Measurements from ENCODE around the gene HOXD4. TPM values are rescaled to one million over a fixed set of nuclear protein-coding genes. Genes with fewer than 3 reads are reported as not detected.

The HOXD4 gene
- total RNA-seq, 1 experiment from 2014 or later, result 0.61 TPM

DNA sequence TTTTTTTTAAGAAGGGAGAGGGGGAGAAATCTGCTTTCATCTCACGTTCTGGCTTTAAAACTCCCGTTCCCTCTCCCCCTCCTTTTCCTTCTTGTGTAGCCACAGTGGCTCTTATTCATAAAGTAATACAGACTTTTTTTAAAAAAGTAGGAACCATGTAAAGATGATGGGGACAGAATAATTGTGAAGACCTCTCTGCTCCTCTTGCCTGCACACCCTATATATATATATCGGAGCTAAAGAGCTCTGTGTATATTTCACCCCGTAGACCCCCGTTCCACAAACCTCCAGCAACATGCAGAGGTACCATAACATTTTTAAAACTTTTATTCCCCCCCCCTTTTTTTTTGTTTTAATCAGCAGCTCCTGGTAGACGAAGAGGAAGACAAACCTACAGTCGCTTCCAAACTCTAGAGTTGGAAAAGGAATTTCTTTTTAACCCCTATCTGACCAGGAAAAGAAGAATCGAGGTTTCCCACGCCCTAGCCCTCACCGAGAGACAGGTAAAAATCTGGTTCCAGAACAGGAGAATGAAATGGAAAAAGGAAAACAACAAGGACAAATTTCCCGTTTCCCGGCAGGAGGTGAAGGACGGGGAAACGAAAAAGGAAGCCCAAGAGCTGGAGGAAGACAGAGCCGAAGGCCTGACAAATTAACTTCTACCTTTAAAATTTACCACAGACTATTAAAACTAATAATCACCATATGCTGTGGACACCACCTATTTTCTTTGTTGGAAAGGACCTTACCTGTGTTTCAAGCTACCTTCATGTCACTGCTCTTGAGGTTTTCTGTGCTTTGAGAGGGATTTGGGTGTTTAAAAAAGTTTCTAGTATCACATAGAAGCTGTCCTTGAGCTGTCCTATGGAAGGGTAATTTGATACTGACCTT, 20.1 kb upstream of the HOXD4 start:
- H4K20me1 ChIP-seq (ENCODE audit: insufficient read depth), result no peaks in the 10 kb centered on the region
- CTCF ChIA-PET, result interaction anchor here (0.6 to 3.7 kb wide), 9 partner anchors 9 to 523 kb away, joined by 3 to 19 read pairs (median 4); no protein-coding TSS in a partner anchor
- no peak for DNase-seq (ENCODE audit: low read depth, low spot score)
- H3K79me2 ChIP-seq (ENCODE audit: insufficient read depth, low read length), result no peaks in the 10 kb centered on the region
- TF ChIP-seq TCF7L2 (IDR thresholded peaks at IDR 0.05; ENCODE audit: borderline replicate concordance, extremely low read depth, insufficient read depth, insufficient read length) (no peak), SRF (IDR thresholded peaks at IDR 0.05; ENCODE audit: low read depth) (no peak), SIN3A (IDR thresholded peaks at IDR 0.05; ENCODE audit: low read depth) (no peak), EGR1 (IDR thresholded peaks at IDR 0.05; ENCODE audit: low read depth) (no peak), JUND (IDR thresholded peaks at IDR 0.05) (no peak), RAD21 (IDR thresholded peaks at IDR 0.05; ENCODE audit: low read depth) (no peak), ELF1 (IDR thresholded peaks at IDR 0.05; ENCODE audit: borderline replicate concordance, low read depth) (no peak), POLR2A (IDR thresholded peaks at IDR 0.05; ENCODE audit: borderline replicate concordance, extremely low read depth, insufficient read depth, insufficient read length) (no peak), SP1 (IDR thresholded peaks at IDR 0.05; ENCODE audit: low read depth) (no peak), EZH2phosphoT487 (IDR thresholded peaks at IDR 0.05; ENCODE audit: borderline replicate concordance) (no peak), YY1 (IDR thresholded peaks at IDR 0.05; ENCODE audit: extremely low read depth, insufficient replicate concordance, low read depth, low read length) (no peak), POLR2AphosphoS5 (IDR thresholded peaks at IDR 0.05; ENCODE audit: low read depth, low read length) (no peak)
- TF ChIP-seq, protein P1, sequence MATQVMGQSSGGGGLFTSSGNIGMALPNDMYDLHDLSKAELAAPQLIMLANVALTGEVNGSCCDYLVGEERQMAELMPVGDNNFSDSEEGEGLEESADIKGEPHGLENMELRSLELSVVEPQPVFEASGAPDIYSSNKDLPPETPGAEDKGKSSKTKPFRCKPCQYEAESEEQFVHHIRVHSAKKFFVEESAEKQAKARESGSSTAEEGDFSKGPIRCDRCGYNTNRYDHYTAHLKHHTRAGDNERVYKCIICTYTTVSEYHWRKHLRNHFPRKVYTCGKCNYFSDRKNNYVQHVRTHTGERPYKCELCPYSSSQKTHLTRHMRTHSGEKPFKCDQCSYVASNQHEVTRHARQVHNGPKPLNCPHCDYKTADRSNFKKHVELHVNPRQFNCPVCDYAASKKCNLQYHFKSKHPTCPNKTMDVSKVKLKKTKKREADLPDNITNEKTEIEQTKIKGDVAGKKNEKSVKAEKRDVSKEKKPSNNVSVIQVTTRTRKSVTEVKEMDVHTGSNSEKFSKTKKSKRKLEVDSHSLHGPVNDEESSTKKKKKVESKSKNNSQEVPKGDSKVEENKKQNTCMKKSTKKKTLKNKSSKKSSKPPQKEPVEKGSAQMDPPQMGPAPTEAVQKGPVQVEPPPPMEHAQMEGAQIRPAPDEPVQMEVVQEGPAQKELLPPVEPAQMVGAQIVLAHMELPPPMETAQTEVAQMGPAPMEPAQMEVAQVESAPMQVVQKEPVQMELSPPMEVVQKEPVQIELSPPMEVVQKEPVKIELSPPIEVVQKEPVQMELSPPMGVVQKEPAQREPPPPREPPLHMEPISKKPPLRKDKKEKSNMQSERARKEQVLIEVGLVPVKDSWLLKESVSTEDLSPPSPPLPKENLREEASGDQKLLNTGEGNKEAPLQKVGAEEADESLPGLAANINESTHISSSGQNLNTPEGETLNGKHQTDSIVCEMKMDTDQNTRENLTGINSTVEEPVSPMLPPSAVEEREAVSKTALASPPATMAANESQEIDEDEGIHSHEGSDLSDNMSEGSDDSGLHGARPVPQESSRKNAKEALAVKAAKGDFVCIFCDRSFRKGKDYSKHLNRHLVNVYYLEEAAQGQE (IDR thresholded peaks at IDR 0.05; ENCODE audit: low read depth), result no peak
- H3K9ac ChIP-seq (ENCODE audit: low read length), result peak overlapping the region; percentile 32
- intact Hi-C loops (cut with micrococcal nuclease), result no loop called here
- peak overlapping the region; percentile 40 to 58 for H3K4me3 ChIP-seq (replicated peaks in 1 of 2; ENCODE audit: low read depth in 1 of 2, low read length in 2 of 2)
- H3K9me2 ChIP-seq (ENCODE audit: insufficient read depth), result no peaks in the 10 kb centered on the region
- ATAC-seq, result no peak
- RAD21 ChIA-PET (ENCODE audit: low non-redundant PET in 1 of 2, low total read pairs in 2 of 2, uncharacterized antibody in 2 of 2, unreplicated experiment in 2 of 2), result no interaction called here
- H3K36me3 ChIP-seq (ENCODE audit: control insufficient read depth in 1 of 2, insufficient read depth in 2 of 2, low read length in 2 of 2), result no peaks in the 10 kb centered on the region
- BruUV-seq (replicated peaks), result TSS peak; percentile 74
- H3K27me3 ChIP-seq (ENCODE audit: insufficient read depth, low read length), result no peaks in the 10 kb centered on the region
- peak overlapping the region; percentile 84 for H3K4me2 ChIP-seq (ENCODE audit: low read length)
- H3K4me1 ChIP-seq (ENCODE audit: control insufficient read depth in 1 of 2, insufficient read depth in 2 of 2, low read length in 2 of 2), result peaks cover 9 to 24% of the 10 kb centered on the region in 2 experiments; a peak in 3 of 4 replicates
- POLR2A ChIA-PET, result no interaction called here
- H3K27ac ChIP-seq (ENCODE audit: low read depth, low read length), result no peak overlapping the region
- peak overlapping the region; percentile 96 for H2AFZ ChIP-seq (ENCODE audit: low read depth, low read length, poor library complexity, severe bottlenecking)
- H3K9me3 ChIP-seq (ENCODE audit: control insufficient read depth in 1 of 2, insufficient read depth in 1 of 2, low read depth in 1 of 2, low read length in 2 of 2), result no peaks in the 10 kb centered on the region
